WTC11 (cell line): ENCODE results near the gene GJA10. TPM values are rescaled to one million over a fixed set of nuclear protein-coding genes. Genes with fewer than 3 reads are reported as not detected.
A peak's percentile ranks its signal among the peaks of the same experiment; 100 is the strongest.

Experiments used
- ATF3 ChIP-seq: sonication (generic); formaldehyde crosslinking; conservative IDR thresholded peaks from 2 replicates; pipeline ENCODE4 v1.8.1; 2022; ENCODE audit warnings: mild to moderate bottlenecking, missing genetic modification reagents
- ATF6 ChIP-seq: sonication (generic); formaldehyde crosslinking; IDR thresholded peaks from 2 replicates; pipeline ENCODE4 v1.8.1; 2023; ENCODE audit warnings: mild to moderate bottlenecking, missing genetic modification reagents
- ERG ChIP-seq: fragments of 250-450 bp; sonication (Bioruptor Pico); IDR thresholded peaks from 2 replicates; pipeline ENCODE4 v1.8.0; 2021; ENCODE audit warnings: mild to moderate bottlenecking
- GRHL2 ChIP-seq: fragments of 250-450 bp; sonication (Bioruptor Pico); IDR thresholded peaks from 2 replicates; pipeline ENCODE4 v1.8.0; 2022; ENCODE audit warnings: mild to moderate bottlenecking, moderate library complexity; ENCODE audit not compliant: insufficient replicate concordance, severe bottlenecking
- MXD4 ChIP-seq: fragments of 250-450 bp; sonication (Bioruptor Pico); IDR thresholded peaks from 2 replicates; pipeline ENCODE4 v1.8.0; 2021; ENCODE audit warnings: mild to moderate bottlenecking, moderate library complexity, borderline replicate concordance
- NFATC4 ChIP-seq: fragments of 250-450 bp; sonication (Bioruptor Pico); IDR thresholded peaks from 2 replicates; pipeline ENCODE4 v1.9.0; 2021; ENCODE audit warnings: mild to moderate bottlenecking
- NFYB ChIP-seq: sonication (generic); formaldehyde crosslinking; conservative IDR thresholded peaks from 2 replicates; pipeline ENCODE4 v1.8.0; 2022; ENCODE audit warnings: low read depth, missing genetic modification reagents
- NR2C2 ChIP-seq: sonication (generic); formaldehyde crosslinking; IDR thresholded peaks from 2 replicates; pipeline ENCODE4 v1.8.0; 2022; ENCODE audit warnings: mild to moderate bottlenecking, missing genetic modification reagents
- OVOL2 ChIP-seq: fragments of 250-450 bp; sonication (Bioruptor Pico); IDR thresholded peaks from 2 replicates; pipeline ENCODE4 v1.9.0; 2021; ENCODE audit warnings: mild to moderate bottlenecking, borderline replicate concordance
- PRRX2 ChIP-seq: fragments of 250-450 bp; sonication (Bioruptor Pico); IDR thresholded peaks from 2 replicates; pipeline ENCODE4 v1.8.0; 2021; ENCODE audit warnings: mild to moderate bottlenecking
- TEAD1 ChIP-seq: sonication (generic); formaldehyde crosslinking; IDR thresholded peaks from 2 replicates; pipeline ENCODE4 v1.8.0; 2022; ENCODE audit warnings: mild to moderate bottlenecking, missing genetic modification reagents
- TEAD4 ChIP-seq: sonication (generic); formaldehyde crosslinking; IDR thresholded peaks from 2 replicates; pipeline ENCODE4 v1.8.0; 2022; ENCODE audit warnings: mild to moderate bottlenecking, missing genetic modification reagents
- ZBTB21 ChIP-seq: sonication (generic); formaldehyde crosslinking; IDR thresholded peaks from 2 replicates; pipeline ENCODE4 v1.8.1; 2023; ENCODE audit warnings: mild to moderate bottlenecking, missing genetic modification reagents, borderline replicate concordance
- ZNF121 ChIP-seq: sonication (generic); formaldehyde crosslinking; IDR thresholded peaks from 2 replicates; pipeline ENCODE4 v1.8.0; 2023; ENCODE audit warnings: missing genetic modification reagents
- ZNF138 ChIP-seq: sonication (generic); formaldehyde crosslinking; conservative IDR thresholded peaks from 2 replicates; pipeline ENCODE4 v1.8.1; 2022; ENCODE audit warnings: mild to moderate bottlenecking, moderate library complexity, missing genetic modification reagents
- ZNF219 ChIP-seq: sonication (generic); formaldehyde crosslinking; IDR thresholded peaks from 2 replicates; pipeline ENCODE4 v1.8.0; 2023; ENCODE audit warnings: missing genetic modification reagents, mild to moderate bottlenecking, borderline replicate concordance
- ZNF416 ChIP-seq: fragments of 250-450 bp; sonication (Bioruptor Pico); IDR thresholded peaks from 2 replicates; pipeline ENCODE4 v1.9.0; 2021; ENCODE audit warnings: mild to moderate bottlenecking, inconsistent platforms
- ZNF512 ChIP-seq: sonication (generic); formaldehyde crosslinking; IDR thresholded peaks from 2 replicates; pipeline ENCODE4 v1.8.1; 2022; ENCODE audit warnings: missing genetic modification reagents, borderline replicate concordance
- ZNF532 ChIP-seq: fragments of 250-450 bp; sonication (Bioruptor Pico); IDR thresholded peaks from 2 replicates; pipeline ENCODE4 v1.9.0; 2021; ENCODE audit warnings: mild to moderate bottlenecking, borderline replicate concordance
- ZNF671 ChIP-seq: fragments of 250-450 bp; sonication (Bioruptor Pico); IDR thresholded peaks from 2 replicates; pipeline ENCODE4 v1.8.0; 2021; ENCODE audit warnings: mild to moderate bottlenecking
- total RNA-seq: library from RNA; stranded (reverse); gene quantifications from 3 replicates; pipeline ENCODE4 v1.2.3, GENCODE V29; 2021
- TF ChIP-seq, protein P1 (sequence below): fragments of 250-450 bp; sonication (Bioruptor Pico); IDR thresholded peaks from 2 replicates; pipeline ENCODE4 v1.9.0; 2021; ENCODE audit warnings: mild to moderate bottlenecking
- TF ChIP-seq, protein P2 (sequence below): sonication (generic); formaldehyde crosslinking; IDR thresholded peaks from 2 replicates; pipeline ENCODE4 v1.8.0; 2022; ENCODE audit warnings: mild to moderate bottlenecking, missing genetic modification reagents
- TF ChIP-seq, protein P3 (sequence below): sonication (generic); formaldehyde crosslinking; IDR thresholded peaks from 2 replicates; pipeline ENCODE4 v1.8.1; 2022; ENCODE audit warnings: mild to moderate bottlenecking, missing genetic modification reagents, moderate library complexity, borderline replicate concordance

GJA10 gene
- total RNA-seq, 1 experiment from 2014 or later, result not detected

GRCh38 chr6:89895276-89895874 is 1.1 kb downstream of the GJA10 start (continued):
- TF ChIP-seq, protein P1, sequence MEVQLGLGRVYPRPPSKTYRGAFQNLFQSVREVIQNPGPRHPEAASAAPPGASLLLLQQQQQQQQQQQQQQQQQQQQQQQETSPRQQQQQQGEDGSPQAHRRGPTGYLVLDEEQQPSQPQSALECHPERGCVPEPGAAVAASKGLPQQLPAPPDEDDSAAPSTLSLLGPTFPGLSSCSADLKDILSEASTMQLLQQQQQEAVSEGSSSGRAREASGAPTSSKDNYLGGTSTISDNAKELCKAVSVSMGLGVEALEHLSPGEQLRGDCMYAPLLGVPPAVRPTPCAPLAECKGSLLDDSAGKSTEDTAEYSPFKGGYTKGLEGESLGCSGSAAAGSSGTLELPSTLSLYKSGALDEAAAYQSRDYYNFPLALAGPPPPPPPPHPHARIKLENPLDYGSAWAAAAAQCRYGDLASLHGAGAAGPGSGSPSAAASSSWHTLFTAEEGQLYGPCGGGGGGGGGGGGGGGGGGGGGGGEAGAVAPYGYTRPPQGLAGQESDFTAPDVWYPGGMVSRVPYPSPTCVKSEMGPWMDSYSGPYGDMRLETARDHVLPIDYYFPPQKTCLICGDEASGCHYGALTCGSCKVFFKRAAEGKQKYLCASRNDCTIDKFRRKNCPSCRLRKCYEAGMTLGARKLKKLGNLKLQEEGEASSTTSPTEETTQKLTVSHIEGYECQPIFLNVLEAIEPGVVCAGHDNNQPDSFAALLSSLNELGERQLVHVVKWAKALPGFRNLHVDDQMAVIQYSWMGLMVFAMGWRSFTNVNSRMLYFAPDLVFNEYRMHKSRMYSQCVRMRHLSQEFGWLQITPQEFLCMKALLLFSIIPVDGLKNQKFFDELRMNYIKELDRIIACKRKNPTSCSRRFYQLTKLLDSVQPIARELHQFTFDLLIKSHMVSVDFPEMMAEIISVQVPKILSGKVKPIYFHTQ (CRISPR knock-in tag), result no peak
- TF ChIP-seq ERG (CRISPR knock-in tag), result no peak
- no peak for TF ChIP-seq ZNF416
- TF ChIP-seq ZNF219 (CRISPR knock-in tag), result peak; percentile 63; the same call in 1 of the 2 replicates
- no peak for TF ChIP-seq ATF6 (CRISPR knock-in tag)
- TF ChIP-seq TEAD1 (CRISPR knock-in tag), result peak; percentile 88
- TF ChIP-seq ZNF512, result no peak
- TF ChIP-seq, protein P2, sequence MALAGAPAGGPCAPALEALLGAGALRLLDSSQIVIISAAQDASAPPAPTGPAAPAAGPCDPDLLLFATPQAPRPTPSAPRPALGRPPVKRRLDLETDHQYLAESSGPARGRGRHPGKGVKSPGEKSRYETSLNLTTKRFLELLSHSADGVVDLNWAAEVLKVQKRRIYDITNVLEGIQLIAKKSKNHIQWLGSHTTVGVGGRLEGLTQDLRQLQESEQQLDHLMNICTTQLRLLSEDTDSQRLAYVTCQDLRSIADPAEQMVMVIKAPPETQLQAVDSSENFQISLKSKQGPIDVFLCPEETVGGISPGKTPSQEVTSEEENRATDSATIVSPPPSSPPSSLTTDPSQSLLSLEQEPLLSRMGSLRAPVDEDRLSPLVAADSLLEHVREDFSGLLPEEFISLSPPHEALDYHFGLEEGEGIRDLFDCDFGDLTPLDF, result peak; percentile 84; the same call in 1 of the 2 replicates
- no peak; the same call in 1 of the 2 replicates for TF ChIP-seq ZNF121
- peak; percentile 93 for TF ChIP-seq TEAD4 (CRISPR knock-in tag)
- TF ChIP-seq PRRX2 (CRISPR knock-in tag), result peak; percentile 56; the same call in 1 of the 2 replicates
- TF ChIP-seq ZNF138 (CRISPR knock-in tag), result no peak
- no peak for TF ChIP-seq GRHL2 (CRISPR knock-in tag)
- TF ChIP-seq NFATC4 (CRISPR knock-in tag), result no peak
- TF ChIP-seq ZNF671, result 0 out of 2 replicates have a peak, but pooled peaks have one; percentile 47
- no peak for TF ChIP-seq OVOL2
- TF ChIP-seq ZNF532 (CRISPR knock-in tag), result no peak
- TF ChIP-seq MXD4 (CRISPR knock-in tag), result no peak
- TF ChIP-seq NR2C2 (CRISPR knock-in tag), result 0 out of 2 replicates have a peak, but pooled peaks have one; percentile 36
- peak; percentile 45; the same call in 1 of the 2 replicates for TF ChIP-seq ZBTB21 (CRISPR knock-in tag)
- peak; percentile 51; the same call in 1 of the 2 replicates for TF ChIP-seq NFYB (CRISPR knock-in tag)
- TF ChIP-seq, protein P3, sequence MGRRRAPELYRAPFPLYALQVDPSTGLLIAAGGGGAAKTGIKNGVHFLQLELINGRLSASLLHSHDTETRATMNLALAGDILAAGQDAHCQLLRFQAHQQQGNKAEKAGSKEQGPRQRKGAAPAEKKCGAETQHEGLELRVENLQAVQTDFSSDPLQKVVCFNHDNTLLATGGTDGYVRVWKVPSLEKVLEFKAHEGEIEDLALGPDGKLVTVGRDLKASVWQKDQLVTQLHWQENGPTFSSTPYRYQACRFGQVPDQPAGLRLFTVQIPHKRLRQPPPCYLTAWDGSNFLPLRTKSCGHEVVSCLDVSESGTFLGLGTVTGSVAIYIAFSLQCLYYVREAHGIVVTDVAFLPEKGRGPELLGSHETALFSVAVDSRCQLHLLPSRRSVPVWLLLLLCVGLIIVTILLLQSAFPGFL (CRISPR knock-in tag), result peak; percentile 89; the same call in 1 of the 2 replicates
- TF ChIP-seq ATF3, result no peak
